ENCODE measurements around the gene CDH4. TPM values are rescaled to one million over a fixed set of nuclear protein-coding genes. Genes with fewer than 3 reads are reported as not detected.

Gene CDH4
- total RNA-seq, 2 donors from 2014 or later: 0.05 to 2.2 TPM

GRCh38 chr20:61762886-61763739, 511.1 kb downstream of the CDH4 start:
- no peak overlapping the region for H3K4me3 ChIP-seq
- no peaks in the 10 kb centered on the region for H3K4me1 ChIP-seq (replicated peaks)
- intact Hi-C loops (cut with DNase I): no loop called here
- no peak overlapping the region for H3K27ac ChIP-seq
- no peak for DNase-seq (ENCODE audit: low spot score)
- TF ChIP-seq POLR2AphosphoS5 (IDR thresholded peaks at IDR 0.05): no peak
- TF ChIP-seq CTCF (IDR thresholded peaks at IDR 0.05): no peak
- TF ChIP-seq POLR2A (IDR thresholded peaks at IDR 0.05): no peak
- peaks cover 5% of the 10 kb centered on the region for H3K27me3 ChIP-seq (replicated peaks; ENCODE audit: insufficient read depth)
- H3K36me3 ChIP-seq: no peaks in the 10 kb centered on the region
- 89% methylated on average over 20 of the region's 20 CpGs for WGBS
- H3K9me3 ChIP-seq: no peaks in the 10 kb centered on the region

GRCh38 chr20:61763740-61764400, 511.8 kb downstream of the CDH4 start:
- Histone ChIP-seq H3K4me3 (no peak overlapping the region), H3K27ac (no peak overlapping the region), H3K4me1 (replicated peaks) (no peaks in the 10 kb centered on the region), H3K9me3 (no peaks in the 10 kb centered on the region), H3K36me3 (no peaks in the 10 kb centered on the region), H3K27me3 (replicated peaks; ENCODE audit: insufficient read depth) (peaks cover 5% of the 10 kb centered on the region)
- no peak for DNase-seq (ENCODE audit: low spot score)
- WGBS: 81% methylated on average over 18 of the region's 18 CpGs
- TF ChIP-seq POLR2AphosphoS5 (IDR thresholded peaks at IDR 0.05) (no peak), POLR2A (IDR thresholded peaks at IDR 0.05) (no peak), CTCF (IDR thresholded peaks at IDR 0.05) (no peak)
- intact Hi-C loops (cut with DNase I): no loop called here

- no peak for DNase-seq (ENCODE audit: low spot score)
- TF ChIP-seq POLR2AphosphoS5 (IDR thresholded peaks at IDR 0.05) (no peak), POLR2A (IDR thresholded peaks at IDR 0.05) (no peak), CTCF (IDR thresholded peaks at IDR 0.05) (no peak)
- Histone ChIP-seq H3K4me3 (no peak overlapping the region), H3K9me3 (no peaks in the 10 kb centered on the region), H3K4me1 (replicated peaks) (no peaks in the 10 kb centered on the region), H3K27me3 (replicated peaks; ENCODE audit: insufficient read depth) (peaks cover 5% of the 10 kb centered on the region), H3K27ac (no peak overlapping the region), H3K36me3 (no peaks in the 10 kb centered on the region)
- WGBS: 81% methylated on average over 17 of the region's 17 CpGs
- intact Hi-C loops (cut with DNase I): no loop called here
These were observed 512.5 kb downstream of the CDH4 start for GRCh38 chr20:61764471-61765025.

- Histone ChIP-seq H3K27ac (no peak overlapping the region), H3K9me3 (no peaks in the 10 kb centered on the region), H3K36me3 (no peaks in the 10 kb centered on the region), H3K27me3 (replicated peaks; ENCODE audit: insufficient read depth) (peaks cover 5% of the 10 kb centered on the region), H3K4me3 (no peak overlapping the region), H3K4me1 (replicated peaks) (no peaks in the 10 kb centered on the region)
- DNase-seq (ENCODE audit: low spot score): no peak
- intact Hi-C loops (cut with DNase I): no loop called here
- WGBS: 80% methylated on average over 16 of the region's 16 CpGs
- TF ChIP-seq POLR2AphosphoS5 (IDR thresholded peaks at IDR 0.05) (no peak), POLR2A (IDR thresholded peaks at IDR 0.05) (no peak), CTCF (IDR thresholded peaks at IDR 0.05) (no peak)
These were observed 513.2 kb downstream of the CDH4 start for GRCh38 chr20:61765081-61765870.

Data from prostate gland (tissue), 2 donors.